GM12891 (cell line): ENCODE results near the gene NEDD4L.

Experiments used
- DNase-seq: peaks from one replicate; pipeline ENCODE4 v3.0.0; 2011; ENCODE audit warnings: low spot score; ENCODE audit not compliant: insufficient read length
- FAIRE-seq: peaks from 2 replicates; lab custom pipeline; 2011; peaks lifted over from hg19 to GRCh38; lab: Jason Lieb, UNC
- PAX5 ChIP-seq: IDR thresholded peaks from 2 replicates; pipeline ENCODE4 v1.6.1; 2011; ENCODE audit warnings: low read length, moderate library complexity, mild to moderate bottlenecking; ENCODE audit not compliant: insufficient read depth, severe bottlenecking
- POLR2A ChIP-seq: IDR thresholded peaks from 2 replicates; pipeline ENCODE4 v1.6.1; 2011; ENCODE audit warnings: low read depth, low read length, control low read depth
- POLR2AphosphoS5 ChIP-seq: IDR thresholded peaks from 2 replicates; pipeline ENCODE4 v1.6.1; 2011; ENCODE audit warnings: low read depth, low read length, control low read depth
- POU2F2 ChIP-seq: IDR thresholded peaks from 2 replicates; pipeline ENCODE4 v1.6.1; 2011; ENCODE audit warnings: low read depth, mild to moderate bottlenecking, control low read depth, low read length, moderate library complexity
- SPI1 ChIP-seq: IDR thresholded peaks from 2 replicates; pipeline ENCODE4 v1.6.1; 2011; ENCODE audit warnings: low read depth, low read length, control low read depth
- TAF1 ChIP-seq: IDR thresholded peaks from 2 replicates; pipeline ENCODE4 v1.6.1; 2011; ENCODE audit warnings: low read depth, low read length, control low read depth

Gene NEDD4L

DNA sequence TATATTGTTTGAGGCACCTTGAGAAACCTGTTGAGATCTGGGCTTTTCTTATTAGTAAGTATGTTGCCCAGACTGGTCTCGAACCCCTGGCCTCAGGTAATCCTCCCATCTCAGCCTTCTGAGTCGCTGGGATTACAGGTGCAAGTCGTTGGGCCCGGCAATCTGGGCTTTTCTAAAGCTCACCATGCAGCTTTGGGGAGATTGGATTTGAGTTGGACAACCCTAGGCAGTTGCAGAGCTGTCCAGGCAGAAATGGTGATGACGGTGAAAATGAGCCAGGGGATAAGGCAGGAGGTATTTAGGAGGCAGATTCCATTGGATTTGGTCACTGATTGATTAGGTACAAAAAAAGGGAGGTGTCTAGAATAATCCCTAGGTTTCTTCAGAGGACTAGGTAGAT lies 16.2 kb downstream of the NEDD4L start:
- TF ChIP-seq POU2F2 (no peak), POLR2A (no peak)
- no peak for DNase-seq
- no peak for FAIRE-seq

DNA sequence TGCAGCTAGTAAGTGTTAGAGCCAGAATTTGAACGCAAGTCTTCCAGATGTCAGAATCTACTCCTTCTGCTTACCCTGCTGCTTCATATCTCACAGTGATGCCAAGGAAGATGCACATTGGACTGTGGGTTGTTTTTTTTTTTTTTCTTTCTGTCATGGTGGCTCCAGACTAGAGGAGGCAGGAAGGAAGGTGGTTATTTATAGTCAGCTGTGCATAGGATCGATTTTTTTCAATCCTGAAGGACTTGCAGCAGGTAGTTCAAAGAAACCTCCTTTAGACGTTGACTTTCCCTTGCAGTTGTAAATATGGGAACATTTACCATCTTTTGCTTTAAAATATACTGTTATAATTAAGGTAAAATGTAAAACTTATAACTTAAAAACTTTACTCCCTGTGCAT lies 17.3 kb downstream of the NEDD4L start:
- TF ChIP-seq TAF1 (no peak), SPI1 (no peak), PAX5 (no peak), POLR2AphosphoS5 (no peak), POLR2A (no peak), POU2F2 (no peak)
- DNase-seq (no peak), FAIRE-seq (no peak)

DNA sequence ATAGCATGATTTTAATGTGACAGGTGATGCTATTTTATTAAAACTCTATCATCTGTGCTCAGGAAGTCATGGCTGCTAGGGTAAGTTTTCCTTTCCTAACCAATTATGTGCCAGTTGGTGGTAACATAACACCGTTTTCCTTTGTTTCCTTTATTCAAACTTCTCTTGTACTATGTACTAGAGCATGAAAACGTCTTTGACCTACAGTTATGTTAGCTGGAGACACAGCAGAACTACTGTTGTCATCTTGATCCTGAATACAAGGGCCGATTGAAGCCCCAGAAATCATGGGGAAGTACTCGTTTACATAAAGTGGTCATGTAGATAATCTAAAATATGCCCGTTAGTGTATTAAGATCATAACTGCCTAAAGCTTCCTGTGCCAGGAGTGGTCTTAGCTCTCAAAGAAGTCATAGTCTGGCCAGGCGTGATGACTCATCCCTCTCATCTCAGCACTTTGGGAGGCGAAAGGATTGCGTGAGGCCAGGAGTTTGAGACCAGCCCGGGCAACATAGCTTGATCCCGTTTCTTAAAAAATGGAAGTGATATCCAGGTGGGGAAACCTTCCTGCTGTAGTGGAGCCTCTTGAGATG lies 20.5 kb downstream of the NEDD4L start:
- DNase-seq (no peak), FAIRE-seq (peak; percentile 43)

DNA sequence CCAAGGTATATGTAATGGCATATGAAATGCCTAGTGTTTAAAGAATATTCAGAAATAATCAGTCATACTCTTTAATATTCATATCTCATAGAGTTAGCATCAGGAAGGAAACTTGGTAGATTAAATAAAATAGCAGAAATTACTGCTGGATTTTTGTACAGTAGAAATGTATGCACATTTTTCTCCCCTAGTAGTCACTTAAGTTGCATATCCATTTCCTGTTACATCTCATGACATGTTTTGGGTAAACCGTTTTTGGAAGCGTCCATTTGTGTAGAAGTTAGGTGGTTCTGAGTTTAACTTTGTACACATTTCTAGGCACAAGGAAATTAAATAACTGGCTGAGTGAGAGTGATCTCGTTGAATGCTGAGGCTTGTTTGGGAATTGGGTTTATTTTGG lies 21.9 kb downstream of the NEDD4L start:
- DNase-seq (no peak), FAIRE-seq (no peak)
- TF ChIP-seq POLR2A (no peak), TAF1 (no peak), POU2F2 (no peak), SPI1 (no peak), PAX5 (no peak), POLR2AphosphoS5 (no peak)

More for the DNA sequence above, 20.5 kb downstream of the NEDD4L start:
- TF ChIP-seq SPI1 = no peak
- TF ChIP-seq PAX5 = no peak
- TF ChIP-seq POU2F2 = no peak

DNA sequence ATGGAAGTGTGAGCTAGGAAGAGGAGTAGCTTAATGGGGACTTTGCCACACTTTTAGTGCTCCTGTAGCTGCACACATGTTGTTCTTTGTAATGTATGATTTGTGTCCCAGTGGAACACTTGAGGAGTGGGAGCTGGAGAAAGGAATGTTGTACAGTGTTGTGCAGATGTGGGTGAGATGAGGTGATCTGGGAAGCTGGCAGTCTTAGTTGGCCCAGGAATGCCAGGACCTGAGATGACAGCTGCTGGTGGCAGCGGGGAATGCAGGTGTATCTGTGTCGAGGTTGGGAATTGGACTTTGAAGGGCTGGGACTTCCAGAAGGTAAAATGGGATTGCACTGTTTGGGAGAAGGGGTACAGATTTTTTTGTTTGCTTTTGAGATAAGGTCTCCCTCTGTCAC lies 23.6 kb downstream of the NEDD4L start:
- peak; percentile 80 for FAIRE-seq
- no peak for TF ChIP-seq SPI1
- no peak for TF ChIP-seq POU2F2
- no peak for TF ChIP-seq PAX5
- no peak for TF ChIP-seq POLR2AphosphoS5
- TF ChIP-seq POLR2A = no peak
- TF ChIP-seq TAF1 = no peak
- no peak for DNase-seq

DNA sequence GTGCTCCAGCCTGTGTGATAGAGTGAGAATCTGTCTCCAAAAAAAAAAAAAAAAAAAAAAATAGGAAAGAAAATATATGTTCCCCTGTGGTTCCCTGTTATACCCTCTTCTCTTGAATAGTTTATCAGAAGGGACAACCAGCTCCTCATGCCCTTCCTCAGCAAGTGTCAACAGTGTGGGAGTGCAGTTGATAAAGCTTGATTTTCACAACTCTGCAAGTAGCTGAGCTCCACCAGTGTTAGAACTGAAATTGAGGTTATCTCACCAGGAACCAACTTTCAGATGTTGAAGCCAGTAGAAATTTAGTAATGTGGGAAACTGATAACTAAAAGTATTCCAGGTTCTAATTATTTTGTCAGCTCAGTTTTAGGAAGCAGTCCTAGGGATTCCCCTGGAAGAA lies 25.1 kb downstream of the NEDD4L start:
- DNase-seq (no peak), FAIRE-seq (no peak)
- TF ChIP-seq POLR2A (no peak), POU2F2 (no peak), PAX5 (no peak), TAF1 (no peak), POLR2AphosphoS5 (no peak), SPI1 (no peak)

DNA sequence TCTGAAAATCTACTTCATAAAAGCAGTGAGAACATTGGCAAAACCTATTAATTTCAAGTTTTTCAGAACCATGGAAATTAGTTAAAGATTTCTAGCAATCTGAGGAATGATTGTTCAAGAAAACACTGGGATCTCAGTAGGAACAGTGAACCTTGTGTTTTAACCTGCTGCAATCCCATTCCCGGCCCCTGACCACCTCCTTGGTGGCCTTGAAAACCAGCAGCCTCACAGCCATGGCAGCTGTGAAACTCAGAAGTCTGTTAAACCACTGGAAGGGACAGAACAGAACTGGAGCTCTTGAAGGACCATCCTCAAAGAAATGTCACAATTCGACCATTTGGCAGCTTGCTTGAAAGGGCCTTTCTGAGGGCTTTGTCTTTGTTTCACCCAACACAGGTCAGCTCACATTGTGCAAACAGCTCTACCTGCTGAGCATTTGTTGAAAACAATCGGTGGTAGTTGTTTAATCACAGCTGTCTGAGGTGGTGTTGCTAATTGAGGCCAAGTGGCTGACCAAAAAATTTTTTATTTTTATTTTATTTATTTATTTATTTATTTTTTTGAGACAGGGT lies 25.8 kb downstream of the NEDD4L start:
- FAIRE-seq (no peak), DNase-seq (no peak)
- TF ChIP-seq SPI1 (no peak), POU2F2 (no peak), POLR2AphosphoS5 (no peak), POLR2A (no peak), PAX5 (no peak), TAF1 (no peak)

DNA sequence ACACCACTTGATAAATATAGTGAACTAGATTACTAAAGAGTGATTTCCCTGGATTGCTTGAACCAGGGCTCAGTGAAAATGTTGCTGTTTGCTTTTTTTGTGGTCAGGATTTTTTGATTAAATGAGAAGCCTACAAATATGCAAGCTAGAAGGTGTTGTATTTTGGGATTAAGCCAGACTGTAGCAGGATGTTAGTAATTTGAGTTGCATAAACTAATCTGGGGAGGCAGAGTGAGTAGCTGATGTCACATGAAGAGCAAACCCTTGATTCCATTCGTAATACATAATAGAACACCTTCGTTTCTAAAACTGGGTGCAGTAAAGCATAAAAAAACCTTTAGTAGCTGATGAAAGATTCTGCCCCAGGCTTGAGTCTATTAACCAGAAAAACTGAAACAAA lies 32.0 kb downstream of the NEDD4L start:
- no peak for DNase-seq

DNA sequence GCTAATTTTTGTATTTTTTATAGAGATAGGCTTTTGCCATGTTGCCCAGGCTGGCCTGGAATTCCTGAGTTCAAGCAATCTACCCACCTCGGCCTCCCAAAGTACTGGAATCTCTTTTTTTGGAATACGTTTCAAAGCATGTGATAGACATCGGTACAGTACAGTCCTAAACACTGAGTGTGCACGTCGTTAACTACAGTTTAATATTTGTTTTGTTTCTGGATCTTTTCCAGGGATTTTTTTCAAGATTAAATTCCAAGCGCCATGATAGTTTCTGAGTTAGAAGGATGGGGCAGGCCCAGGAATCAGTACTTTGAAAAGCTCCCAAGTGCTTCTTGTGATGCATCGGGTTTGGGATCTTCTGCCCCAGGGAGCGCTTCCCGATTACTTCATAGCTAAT lies 33.3 kb downstream of the NEDD4L start:
- TF ChIP-seq PAX5 (no peak), POLR2A (no peak), SPI1 (no peak), TAF1 (no peak), POLR2AphosphoS5 (no peak), POU2F2 (no peak)
- FAIRE-seq (no peak), DNase-seq (no peak)

More for the DNA sequence above, 32.0 kb downstream of the NEDD4L start:
- FAIRE-seq = no peak
- TF ChIP-seq SPI1 = no peak

DNA sequence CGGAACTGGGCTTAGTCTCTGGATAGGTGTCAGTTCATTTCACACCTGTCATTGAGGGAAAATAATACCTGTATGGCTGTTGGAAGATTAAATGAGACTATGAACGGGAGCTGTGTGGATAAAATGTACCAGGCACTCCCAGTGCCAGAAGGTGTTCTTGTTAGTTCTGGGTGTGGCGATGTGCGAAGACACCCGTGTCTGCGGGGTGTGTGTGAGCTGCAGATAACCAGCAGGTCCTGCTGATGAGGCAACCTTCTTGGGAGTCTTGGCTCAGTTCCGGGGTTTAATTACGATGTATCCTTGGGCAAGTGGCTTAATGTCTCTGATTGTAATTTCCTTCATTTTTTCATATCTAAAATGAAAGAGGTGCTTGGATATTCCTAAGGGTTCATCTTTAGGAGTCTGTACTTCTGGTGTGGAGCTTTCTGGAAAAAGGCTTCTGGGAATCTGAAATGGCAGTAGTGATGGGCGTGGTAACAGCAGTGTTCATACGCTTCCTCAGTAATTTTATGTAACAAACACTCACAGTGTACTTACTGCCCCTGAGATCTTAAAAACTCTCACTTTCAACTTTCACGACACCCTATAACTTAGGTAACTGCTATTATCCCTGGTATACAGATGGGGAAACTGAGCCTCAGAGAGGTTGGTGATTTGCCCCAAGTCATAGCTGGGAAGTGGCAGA lies 35.0 kb downstream of the NEDD4L start:
- FAIRE-seq (no peak), DNase-seq (no peak)
- TF ChIP-seq POLR2AphosphoS5 (no peak), TAF1 (no peak), POLR2A (no peak), PAX5 (no peak), SPI1 (no peak), POU2F2 (no peak)

DNA sequence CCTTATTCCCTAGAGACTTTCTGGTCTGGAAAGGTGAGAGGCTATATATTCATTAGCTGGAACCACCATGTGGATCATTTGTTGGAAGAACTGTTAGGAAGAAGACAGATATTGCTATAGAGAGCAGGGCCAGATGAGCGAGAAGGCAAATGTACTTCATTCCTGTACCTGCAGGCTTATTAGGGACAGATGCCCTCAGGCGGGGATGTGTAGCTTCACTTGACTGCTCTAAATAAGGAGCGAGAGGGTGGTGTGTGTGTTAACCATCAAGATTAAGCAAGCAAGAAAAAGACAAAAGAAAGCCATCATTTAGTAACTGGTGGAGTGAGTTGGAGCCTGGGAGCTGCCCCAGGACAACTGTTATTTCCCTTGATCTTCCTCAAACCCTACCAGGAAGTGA lies 36.4 kb downstream of the NEDD4L start:
- FAIRE-seq (no peak), DNase-seq (no peak)

More for the DNA sequence above, 36.4 kb downstream of the NEDD4L start:
- TF ChIP-seq POLR2AphosphoS5 (no peak), SPI1 (no peak), PAX5 (no peak), TAF1 (no peak), POLR2A (no peak)
